Hepatic stellate cell (primary cell): Measurements from ENCODE around the gene THOC1.

Source experiments
- DNase-seq: peaks from one replicate; pipeline ENCODE4 v3.0.0; 2011; ENCODE audit warnings: low spot score

Gene THOC1

GRCh38 chr18:213505-213904 lies 54.3 kb downstream of the THOC1 start:
- no peak for DNase-seq

DNA sequence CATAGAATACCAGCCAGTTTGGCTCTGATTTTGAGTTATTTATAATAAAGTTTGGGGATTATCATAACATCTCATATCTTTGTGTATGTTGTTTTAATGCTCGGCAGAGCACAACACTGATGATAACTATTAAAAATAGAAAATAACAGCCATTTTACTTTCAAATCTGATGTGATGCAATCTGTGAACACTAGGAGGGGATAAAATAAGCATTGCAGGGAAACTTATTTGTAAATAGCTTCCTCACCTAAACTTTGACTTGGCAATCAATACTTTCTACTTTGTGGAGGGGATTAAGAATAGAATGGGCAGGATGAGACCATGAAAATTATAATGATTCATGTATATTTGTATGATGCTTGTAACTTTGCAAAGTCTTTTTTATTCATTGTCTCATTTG lies 55.1 kb downstream of the THOC1 start:
- DNase-seq = no peak

- no peak for DNase-seq
Observed at GRCh38 chr18:211582-211981, 56.3 kb downstream of the THOC1 start.

GRCh38 chr18:210733-211132 lies 57.1 kb downstream of the THOC1 start:
- no peak for DNase-seq

GRCh38 chr18:210075-210474 lies 57.8 kb downstream of the THOC1 start:
- DNase-seq = no peak

- DNase-seq = no peak
Observed at GRCh38 chr18:199768-200167, 68.1 kb downstream of the THOC1 start.

- DNase-seq = no peak
Observed at GRCh38 chr18:199214-199613, 68.6 kb downstream of the THOC1 start.

DNA sequence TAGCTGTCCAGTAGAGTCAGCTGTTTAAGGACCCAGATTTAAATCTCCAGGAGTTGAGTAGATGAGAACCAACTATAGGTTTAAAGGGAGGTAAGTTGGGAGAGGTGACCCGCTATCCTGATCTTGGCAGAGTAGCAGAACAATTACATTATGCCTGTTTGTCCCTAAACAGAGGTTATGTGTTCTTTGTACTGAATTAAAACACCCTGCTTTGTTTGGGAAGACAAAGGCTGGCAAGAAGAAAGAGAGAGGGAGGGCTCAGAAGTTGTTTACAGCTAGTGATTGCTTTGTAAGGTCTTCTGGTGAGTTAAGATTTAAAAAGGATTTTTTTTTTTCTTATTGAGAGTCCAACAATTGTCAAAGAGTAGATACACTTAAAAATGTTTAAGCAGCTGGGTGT lies 72.2 kb downstream of the THOC1 start:
- DNase-seq = no peak

- DNase-seq = no peak
Observed at GRCh38 chr18:192801-193200, 75.0 kb downstream of the THOC1 start.

DNA sequence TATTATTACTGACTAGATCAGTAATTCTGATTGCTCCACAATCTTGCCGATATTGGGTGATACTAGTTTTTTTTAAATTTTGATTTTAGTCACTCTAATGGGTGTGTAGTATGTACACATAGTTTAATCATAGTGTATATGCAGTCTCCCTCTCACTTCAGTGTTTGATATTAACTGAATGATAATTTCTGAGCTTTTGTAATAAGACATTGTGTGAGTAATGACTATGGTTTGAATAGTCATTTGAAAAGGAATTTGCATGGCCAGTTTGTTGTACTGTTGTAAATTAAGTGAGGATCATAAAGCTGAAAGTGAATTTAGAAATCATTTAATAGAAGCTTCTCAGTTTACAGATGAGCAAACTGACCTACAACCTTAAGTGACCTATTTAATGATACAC lies 76.1 kb downstream of the THOC1 start:
- DNase-seq = no peak

GRCh38 chr18:189254-189653 lies 78.6 kb downstream of the THOC1 start:
- no peak for DNase-seq

DNA sequence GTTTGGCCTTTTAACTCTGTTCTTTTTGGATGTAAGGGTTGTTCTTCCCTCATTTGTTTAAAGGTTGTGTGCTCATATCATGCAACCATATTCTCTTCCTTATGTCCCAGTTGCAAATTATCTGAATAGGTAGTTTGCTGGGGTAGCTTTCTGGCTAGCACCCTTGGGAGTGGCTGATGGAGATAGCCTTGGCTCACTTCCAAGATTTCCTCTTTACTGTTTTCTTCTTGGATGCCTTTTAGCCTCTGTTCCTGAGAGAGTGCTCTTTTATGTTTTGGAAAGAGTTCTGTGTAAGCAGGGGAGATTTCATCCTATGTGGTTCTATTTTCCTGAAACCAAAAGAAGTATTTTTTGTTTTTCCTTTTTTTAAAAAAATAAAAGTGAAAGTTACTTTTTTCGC lies 84.1 kb downstream of the THOC1 start:
- no peak for DNase-seq

DNA sequence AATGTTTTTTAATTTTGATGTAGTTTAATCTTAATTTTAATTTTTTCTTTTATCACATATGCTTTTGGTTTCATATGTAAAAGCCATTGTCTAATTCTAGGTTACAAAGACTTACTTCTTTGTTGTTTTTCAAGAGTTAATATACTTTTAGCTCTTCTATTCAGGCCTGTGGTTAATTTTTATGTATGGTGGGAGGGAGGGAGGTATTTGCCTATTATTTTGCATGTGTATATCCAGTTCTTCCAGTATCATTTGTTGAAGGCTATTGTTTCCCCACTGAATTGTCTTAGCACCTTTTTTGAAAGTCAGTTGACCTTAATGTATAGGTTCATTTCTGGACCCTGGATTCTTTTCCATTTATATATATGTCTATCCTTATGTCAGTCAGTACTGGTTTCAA lies 86.1 kb downstream of the THOC1 start:
- no peak for DNase-seq

- DNase-seq = no peak
Observed at GRCh38 chr18:179499-179898, 88.3 kb downstream of the THOC1 start.

- no peak for DNase-seq
Observed at GRCh38 chr18:172361-172760, 95.5 kb downstream of the THOC1 start.
